Mucosa of gallbladder (tissue), 1 donor: ENCODE results near the gene SELPLG. TPM values are rescaled to one million over a fixed set of nuclear protein-coding genes. Genes with fewer than 3 reads are reported as not detected.
A peak's percentile ranks its signal among the peaks of the same experiment; 100 is the strongest.
"Not testable (repeated sequence)": the region's sequence is repeated elsewhere in the genome, so short reads cannot be mapped to it uniquely, and the experiment has no call there.

Experiments
- DNase-seq: peaks from one replicate; pipeline ENCODE4 v3.0.0-alpha.2; 2020; ENCODE audit warnings: low spot score
- total RNA-seq: library from RNA; stranded (reverse); gene quantifications from one replicate; pipeline ENCODE4 v1.2.1, GENCODE V29; 2021
- donor health status: DM: no; HTN: no; CAD: no.

Gene SELPLG
- total RNA-seq, 1 donor from 2014 or later = 22.4 TPM

DNA sequence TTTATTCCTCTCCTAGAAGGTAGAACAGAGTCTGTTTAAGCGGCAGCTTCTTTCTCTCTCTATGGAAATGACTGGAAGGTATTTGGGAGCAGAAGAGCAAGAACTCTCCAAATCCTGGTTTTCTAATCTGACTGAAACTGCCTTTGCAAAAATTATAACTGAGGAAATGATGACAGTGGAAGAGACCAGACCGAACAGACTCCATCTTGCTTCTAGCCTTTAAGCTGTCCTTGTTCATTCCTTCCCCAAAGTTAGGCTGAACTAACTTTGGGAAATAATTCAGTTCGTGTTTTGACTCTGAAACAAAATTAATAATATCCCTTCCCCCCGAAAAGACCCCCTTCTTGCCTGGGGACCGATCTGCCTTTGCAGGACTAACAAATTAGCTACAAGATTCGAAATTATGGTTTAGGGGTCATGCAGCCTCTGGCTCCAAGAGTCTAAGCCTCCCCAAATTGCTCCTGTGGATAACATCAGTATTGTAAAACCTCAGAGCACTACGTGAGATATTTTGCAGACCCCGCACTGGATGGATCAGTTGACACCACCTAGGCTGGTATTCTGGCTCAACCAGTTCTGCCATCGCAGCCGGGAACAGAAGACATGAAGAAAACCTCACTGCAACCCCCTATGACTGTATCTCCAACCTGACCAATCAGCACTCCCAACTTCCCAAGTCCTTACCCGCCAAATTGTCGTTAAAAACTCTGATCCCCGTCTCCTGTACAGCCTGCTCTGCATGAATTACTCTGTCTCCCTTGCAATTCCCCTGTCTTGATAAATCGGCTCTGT, 14.1 kb downstream of the SELPLG start:
- DNase-seq = no peak

DNA sequence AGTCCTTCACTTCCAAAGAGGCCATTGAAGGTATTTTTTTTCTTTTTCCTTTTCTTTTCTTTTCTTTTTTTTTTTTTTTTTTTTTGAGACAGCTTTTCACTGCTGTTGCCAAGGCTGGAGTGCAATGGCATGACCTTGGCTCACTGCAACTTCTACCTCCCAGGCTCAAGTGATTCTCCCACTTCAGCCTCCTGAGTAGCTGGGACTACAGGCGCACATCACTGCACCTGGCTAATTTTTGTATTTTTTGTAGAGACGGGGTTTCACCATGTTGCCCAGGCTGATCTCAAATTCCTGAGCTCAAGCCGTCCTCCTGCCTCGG, 14.8 kb downstream of the SELPLG start:
- DNase-seq = not testable (repeated sequence)

DNA sequence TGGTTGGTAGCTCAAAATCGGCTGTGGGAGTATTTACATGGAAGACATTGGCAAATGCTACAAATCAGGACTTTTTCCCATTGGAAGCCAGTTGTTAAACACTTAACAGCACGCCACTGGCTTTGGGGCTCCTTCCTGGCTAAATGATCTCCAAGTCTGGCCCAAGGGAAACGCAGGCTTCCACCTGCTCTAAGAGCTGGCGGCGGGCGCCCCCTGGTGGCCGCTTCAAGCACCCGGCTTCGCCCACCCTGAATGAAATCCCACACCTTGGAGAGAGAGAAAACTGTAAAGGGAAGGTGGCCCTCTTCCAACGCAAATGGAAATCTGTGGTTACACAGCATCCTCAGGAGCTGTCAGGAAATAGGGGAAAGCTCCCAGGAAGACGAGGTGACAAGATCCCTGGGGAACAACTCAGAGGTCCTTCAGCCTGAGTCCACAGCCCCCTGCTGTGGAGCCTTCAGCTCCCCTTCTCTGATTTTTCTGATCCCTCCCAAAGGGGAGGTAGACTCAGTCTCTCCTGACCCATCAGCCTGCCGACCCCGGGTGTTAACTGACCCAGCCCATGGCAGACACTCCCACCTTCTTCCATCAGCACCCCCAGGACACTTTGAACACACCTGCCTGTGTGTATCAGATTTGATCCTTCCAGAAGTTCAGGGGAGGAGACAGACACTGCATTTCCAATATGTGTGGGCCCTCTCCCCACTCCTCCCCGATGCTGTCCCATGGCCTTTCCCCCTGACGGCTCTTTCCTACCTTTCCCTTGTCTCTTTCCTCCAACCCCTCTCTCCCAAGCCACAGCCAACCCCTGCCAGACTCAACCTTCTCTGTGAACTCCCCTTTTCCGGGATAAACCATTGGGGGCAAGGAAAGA, 15.4 kb downstream of the SELPLG start:
- peak; percentile 76 for DNase-seq

DNA sequence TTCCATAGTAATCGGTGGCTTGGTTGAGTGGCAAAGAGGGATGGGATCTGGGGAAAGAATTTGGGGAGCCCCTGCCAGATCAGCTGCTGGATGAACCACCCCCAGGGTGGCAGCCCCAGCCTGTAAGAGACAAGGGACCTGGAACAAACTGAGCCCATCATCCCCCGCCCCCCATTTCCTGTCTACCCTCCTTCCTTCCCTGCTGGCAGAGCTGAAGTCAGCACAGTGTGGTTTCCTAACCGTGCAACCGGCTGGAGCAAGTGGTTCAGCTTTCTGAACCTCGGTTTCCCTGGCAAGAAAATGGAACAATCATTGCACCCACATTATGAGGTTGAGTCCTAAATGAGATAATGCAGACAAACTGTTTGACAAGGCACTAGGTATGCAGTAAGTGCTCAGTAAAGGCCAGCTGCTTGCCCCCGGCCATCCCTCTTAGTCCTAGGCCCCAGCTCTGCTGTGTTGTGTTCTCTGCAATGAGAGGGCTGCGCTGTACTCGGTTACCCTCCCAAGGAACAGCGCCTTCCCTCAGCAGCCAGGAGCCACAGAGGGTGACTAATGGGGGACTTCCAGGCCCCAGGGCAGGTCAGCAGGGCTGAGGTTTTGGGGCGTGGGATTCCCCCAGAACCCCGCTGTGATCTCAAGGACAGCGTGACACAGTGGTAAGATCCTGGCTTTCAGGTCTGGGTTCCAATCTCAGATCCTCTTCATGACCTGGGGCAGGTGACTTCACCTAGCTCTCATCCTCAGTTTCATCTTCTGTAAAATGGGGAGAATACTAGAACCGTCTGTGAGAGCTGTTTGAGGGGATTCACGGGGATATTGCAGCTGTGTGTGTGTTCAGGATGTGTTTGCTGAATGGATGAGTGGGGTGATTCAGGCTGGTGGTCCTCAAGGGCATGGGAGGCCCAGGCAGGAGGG, 16.5 kb downstream of the SELPLG start:
- DNase-seq = no peak

DNA sequence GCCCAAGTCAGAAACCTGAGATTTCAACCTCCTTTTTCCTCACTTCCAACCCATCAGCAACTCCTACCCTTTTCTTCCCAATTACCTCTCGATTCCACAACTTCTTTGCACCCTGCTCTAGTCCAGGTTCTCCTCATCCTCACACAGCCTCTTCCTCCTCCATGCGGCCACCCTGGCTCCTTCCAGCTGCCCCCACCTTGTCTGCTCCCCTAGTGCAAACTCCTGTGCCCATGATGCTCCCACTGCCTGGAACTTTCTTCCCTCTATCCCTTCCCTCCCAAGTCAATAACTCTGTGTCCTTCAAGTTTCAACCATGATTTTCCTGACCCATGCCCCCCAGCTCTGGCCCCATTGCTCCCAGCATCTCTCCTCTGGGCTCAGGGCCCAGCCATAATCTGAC, 17.3 kb downstream of the SELPLG start:
- no peak for DNase-seq

DNA sequence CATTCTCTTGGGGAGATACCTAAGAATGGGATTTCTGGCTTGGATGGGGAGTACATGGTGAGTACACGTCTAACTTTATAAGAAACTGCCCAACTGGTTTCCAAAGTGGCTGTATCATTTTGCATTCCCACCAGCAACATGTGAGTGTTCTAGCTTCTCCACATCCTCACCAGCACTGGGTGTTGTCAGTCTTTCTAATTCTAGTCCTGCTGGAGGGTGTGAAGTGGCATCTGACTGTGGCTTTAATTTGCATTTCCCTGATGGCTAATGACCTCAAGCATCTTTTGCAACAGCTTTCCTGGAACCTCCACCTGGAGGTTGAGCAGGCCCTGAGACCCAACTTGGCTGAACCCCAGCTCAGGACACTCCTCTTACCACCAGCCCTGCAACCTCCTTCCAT, 17.8 kb downstream of the SELPLG start:
- no peak for DNase-seq

DNA sequence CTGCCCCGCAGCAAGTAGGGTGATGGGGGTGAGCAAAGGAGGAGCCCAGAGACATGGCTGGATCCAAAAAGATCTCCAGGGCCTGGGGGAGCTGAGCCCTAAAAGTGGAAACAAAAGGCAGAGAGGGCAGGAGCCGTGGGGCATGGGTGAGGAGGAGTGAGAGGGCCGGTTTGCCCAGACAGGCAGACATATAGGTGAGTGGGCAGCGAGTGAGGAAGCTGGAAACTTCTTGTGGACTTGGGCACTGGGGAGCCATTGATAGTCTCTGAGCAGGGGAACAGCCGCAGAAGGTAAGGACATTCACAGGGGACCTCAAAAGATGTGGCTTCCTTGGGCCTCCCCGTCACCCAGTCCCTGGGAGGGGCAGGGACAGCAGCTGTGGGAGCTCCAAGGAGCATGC, 19.1 kb downstream of the SELPLG start:
- no peak for DNase-seq

DNA sequence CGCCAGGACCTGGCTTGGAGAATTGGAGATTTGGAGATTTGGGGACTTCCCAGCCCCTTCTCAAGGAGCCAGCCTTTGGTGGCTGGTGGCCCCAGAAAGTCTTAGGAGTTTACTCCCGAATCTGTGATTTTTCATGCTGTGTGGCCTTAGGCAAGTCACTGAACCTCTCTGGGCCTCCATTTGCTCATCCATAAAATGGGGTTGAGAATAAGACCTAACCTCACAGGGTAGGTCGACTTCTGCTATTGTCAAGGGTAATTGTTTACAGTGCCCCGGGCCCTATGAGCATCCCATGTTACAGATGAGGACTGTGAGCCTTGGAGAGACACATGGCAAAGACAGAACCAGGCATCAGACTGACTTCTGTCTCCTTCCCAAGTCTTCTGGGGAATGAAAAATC, 19.7 kb downstream of the SELPLG start:
- DNase-seq = no peak

DNA sequence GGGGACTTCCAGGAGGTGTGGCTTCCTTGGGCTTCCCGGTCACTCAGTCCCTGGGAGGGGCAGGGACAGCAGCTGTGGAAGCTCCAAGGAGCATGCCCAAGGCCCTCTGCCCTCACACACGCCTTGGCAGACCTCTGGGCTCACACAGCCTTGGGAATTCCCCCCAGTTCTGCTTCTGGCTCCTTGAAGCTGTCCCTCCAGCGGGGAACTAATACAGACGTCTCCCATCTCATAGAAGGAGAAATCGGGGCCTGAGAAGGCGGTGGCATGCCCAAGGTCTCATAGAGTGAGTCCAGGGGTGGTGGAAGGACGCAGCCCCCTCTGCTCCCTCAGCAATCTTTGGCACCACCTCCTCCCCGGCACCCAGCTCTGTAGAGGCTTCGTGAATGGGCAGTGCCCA, 20.1 kb downstream of the SELPLG start:
- no peak for DNase-seq

DNA sequence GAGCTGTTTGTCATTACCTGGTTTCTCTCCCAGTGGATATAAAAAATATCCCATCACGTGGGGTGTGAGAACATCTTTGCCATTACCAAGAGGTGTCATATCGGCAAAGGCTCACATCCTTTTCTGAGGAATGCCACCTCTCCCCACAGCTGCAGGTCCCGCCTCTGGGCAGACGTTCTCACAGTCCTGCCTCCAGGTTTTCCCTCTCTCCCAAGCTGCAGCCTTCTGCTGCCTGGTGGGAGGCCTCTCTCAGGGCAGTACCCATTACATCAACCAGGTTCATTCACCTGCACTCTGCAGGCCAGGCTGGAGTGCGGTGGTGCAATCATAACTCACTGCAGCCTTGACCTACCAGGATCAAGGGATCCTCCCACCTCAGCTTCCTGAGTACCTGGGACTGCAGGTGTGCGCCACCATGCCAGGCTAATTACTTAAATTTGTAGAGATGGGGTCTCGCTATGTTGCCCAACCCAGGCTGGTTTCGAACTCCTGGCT, 20.9 kb downstream of the SELPLG start:
- DNase-seq = no peak

DNA sequence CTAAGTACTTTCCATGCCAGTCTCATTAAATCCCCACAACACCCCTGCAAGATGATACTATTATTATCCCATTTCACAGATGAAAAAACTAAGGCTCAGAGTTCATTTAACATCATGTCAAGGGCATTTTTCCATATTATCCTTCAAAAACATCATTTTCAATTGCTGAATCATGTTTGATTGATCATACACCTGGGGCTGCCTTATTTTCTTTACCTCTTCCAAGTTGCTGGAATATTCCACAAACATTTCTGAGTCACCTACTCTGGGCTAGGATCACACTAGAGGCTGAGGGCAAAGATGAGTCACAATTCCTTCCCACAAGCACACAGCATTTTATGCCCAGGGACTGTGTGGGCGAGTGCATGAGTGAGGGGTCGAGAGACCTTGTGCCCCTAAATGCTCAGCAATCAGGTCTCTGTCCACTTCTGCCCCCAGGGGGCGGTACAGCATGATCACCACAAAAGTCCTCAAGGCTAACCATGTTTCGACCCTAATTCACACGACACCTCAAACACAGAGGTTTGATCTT, 21.7 kb downstream of the SELPLG start:
- DNase-seq = no peak

DNA sequence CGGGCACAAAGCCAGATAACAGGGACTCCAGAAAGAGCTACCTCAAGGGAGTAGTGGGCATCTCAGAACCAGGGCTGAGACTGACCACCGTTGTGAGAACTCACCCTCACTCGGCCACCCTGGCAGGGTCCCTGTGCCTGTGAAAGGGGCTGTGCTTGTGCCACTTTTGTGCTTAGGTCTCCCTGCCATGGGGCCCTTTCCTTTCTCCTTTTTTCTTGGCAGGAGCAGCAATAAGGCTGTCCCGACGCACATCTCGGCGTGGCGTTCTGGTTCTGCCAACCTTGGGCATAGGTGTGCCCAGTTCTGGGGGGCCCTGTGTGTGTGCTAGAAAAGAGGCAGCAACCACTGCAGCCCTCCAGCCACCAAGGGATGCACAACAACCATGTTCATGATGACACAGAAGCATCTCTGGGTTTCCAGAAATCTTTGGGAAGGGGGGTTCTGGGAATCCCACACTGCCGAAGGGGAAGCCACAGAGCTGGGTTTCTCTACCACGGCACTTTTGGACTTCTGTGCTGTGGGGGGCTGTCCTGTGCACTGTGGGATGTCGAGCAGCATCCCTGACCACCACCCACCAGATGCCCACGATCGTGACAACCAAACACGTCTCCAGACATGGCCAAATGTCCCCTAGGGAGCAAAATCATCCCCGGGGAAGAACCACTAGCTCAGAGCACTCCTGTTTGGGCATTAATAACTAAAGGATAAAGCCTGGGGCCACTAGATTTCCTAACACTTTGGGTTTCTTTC, 22.7 kb downstream of the SELPLG start:
- DNase-seq = no peak

DNA sequence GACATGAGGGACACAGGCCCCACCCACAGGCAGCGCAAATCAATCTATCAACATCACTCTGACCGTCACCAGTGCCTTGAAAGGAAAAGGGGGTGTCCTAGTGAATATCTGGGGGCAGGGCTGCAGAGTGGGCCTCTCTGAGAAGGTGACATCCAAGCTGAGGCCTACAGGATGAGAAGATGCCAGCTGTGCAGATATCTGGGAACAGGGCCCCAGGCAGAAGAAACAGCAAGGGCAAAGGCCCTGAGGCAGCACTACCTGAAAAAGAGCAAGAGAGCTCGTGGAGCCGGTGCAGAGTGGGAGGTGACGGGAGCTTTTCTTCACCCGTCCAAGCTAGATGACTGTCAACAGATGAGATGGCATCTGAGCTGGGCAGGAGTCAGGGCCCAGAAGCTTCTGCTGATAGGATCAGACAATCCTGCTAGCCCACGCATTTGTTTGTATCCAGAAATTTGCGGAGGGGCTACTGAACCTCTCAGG, 23.3 kb downstream of the SELPLG start:
- no peak for DNase-seq

DNA sequence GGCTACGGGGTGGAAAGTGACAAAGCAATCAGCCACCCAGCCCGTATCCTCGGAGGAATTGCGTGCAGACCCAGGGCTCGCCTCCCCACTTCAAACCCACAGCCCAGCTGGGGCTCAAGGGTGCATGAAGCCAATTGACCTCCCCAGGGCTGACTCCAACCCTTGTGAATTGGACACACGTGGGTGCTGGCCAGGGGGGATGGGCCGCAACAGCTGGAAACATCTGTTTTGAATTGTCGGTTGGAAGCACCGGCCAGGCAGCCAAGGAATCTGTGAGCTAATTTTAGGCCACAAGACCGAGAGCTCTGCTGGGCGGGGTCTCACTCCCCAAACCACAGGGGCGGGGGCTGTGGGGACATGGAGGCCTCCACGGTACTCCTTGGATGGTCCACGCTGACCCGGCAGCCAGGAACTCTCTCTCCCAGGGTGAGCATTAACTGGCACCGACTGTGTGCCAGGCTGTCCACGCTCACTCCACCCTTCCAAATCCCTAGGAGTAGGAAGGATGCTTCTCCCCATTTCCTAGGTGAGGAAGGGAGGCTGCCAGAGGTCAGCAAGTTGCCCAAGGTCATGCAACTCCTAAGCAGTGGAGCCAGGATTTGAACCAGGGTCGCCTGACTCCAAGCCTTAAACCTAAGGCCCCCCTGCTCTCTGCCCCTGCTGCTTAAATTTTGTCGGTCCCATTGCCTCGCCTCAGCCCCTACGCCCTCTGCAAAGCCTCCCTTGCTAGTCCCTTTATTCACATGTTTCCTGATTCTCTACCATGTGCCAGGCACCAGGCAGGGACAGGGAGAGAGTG, 24.0 kb downstream of the SELPLG start:
- peak; percentile 68 for DNase-seq

DNA sequence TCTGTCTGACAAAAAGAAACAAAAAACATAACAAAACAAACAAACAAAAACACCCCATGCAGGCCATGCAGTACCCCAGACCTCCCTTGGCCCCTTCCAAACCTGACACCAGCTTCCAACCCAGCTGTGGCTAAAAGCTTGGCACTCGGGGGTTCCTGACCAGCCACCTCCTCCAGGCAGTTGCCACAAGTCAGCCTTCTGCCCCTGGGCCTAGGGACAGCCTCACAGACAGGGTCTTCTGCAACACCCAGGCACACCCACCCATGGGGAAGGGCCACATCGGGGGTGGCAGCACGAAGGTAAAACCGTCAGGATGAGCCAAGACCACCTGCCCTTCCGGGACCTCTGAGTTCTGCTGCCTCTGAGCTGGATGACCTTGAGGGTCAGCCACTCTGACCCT, 25.1 kb downstream of the SELPLG start:
- no peak for DNase-seq

DNA sequence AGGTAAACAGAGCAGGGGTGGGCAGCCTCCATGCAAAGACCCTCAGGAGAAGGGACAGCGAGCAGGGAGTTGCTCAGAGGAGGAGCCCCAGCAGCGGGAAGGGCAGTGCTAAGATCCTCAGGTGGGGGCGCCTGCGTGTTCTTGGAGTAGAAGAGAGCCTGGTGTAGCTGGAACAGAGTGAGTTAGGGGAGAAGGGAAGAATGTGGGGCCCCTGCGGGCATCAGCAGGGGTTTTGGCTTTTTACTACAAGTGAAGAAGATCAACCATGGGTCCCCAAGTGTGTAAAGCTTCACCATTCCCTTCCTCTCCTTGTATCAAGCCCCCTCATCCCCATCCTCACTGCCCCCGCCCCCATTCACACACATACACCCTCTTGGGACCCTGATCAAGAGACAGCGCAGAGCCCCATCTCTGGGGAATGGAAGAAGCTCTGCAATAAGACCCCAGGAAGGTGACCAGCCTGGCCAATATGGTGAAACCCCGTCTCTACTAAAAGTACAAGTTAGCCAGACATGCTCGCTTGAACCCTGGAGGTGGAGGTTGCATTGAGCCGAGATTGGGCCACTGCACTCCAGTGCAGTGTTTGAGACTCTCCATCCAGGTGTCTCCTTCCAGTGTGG, 25.6 kb downstream of the SELPLG start:
- DNase-seq = no peak

DNA sequence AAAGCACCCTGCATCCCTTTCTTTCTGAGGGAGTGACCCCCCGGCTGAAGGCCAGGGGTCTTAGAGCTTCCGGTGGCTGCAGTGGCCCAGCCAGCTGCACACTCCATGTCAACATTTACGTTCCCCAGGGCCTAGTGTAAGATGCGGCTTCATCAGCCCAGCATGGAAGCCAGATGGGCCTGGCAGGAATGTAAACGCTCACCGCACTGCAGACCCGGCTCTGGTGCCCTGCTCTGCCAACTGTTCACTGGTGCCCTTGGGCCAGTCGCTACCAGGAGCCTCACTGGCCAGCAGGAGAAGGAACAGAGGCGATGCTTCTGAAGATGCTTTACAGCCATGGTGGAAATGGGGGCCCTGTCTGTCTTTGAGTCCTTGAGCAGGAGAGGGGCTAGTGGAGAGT, 27.2 kb downstream of the SELPLG start:
- no peak for DNase-seq

DNA sequence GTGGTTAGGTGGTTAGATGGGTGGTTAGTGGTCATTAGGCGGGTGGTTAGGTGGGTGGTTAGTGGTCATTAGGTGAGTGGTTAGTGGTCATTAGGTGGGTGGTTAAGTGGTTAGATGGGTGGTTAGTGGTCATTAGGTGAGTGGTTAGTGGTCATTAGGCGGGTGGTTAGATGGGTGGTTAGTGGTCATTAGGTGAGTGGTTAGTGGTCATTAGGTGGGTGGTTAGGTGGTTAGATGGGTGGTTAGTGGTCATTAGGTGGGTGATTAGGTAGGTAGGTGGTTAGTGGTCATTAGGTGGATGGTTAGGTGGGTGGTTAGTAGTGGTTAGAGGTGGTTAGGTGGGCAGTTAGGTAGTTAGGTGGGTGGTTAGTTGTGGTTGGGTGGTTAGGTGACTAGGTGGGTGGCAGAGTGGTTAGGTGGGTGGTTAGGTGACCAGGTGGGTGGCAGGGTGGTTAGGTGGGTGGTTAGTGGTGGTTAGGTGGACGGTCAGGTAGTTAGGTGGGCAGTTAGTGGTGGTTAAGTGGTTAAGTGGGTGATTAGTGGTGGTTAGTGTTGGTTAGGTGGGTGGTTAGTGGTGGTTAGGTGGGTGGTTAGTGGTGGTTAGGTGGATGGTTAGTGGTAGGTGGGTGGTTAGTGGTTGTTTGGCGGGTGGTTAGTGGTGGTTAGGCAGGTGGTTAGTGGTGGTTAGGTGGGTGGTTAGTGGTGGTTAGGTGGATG, 27.8 kb downstream of the SELPLG start:
- DNase-seq = no peak
